Loucy (cell line): ENCODE data around the gene TBC1D2.

ENCODE experiments used
- CTCF ChIP-seq: fragments of 200-600 bp; sonication (generic); conservative IDR thresholded peaks from 2 replicates; pipeline ENCODE4 v1.5.1; 2014; ENCODE audit warnings: mild to moderate bottlenecking, antibody characterized with exemption, low read length
- EZH2phosphoT487 ChIP-seq: fragments of 200-600 bp; IDR thresholded peaks from 2 replicates; pipeline ENCODE4 v1.6.1; 2018; ENCODE audit warnings: antibody characterized with exemption, mild to moderate bottlenecking, moderate library complexity, borderline replicate concordance

DNA sequence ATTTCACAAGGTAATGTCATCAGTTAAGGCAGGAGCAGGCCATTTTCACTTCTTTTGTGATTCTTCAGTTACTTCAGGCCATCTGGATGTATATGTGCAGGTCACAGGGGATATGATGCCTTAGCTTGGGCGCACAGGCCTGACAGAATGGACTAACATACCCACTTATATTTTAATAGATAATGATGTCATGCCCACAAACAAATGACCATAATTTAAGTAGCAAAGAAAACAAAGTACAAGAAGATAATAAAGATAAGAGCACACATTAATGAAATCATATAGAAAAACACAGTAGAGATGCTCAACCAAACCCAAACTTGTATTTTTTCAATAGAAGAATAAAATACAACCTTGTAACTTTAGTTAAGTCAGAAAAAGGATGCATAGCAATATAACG is 19.7 kb upstream of the TBC1D2 start:
- TF ChIP-seq CTCF (no peak), EZH2phosphoT487 (no peak)
